ENCODE results near the gene MLLT3.

Gene MLLT3

DNA sequence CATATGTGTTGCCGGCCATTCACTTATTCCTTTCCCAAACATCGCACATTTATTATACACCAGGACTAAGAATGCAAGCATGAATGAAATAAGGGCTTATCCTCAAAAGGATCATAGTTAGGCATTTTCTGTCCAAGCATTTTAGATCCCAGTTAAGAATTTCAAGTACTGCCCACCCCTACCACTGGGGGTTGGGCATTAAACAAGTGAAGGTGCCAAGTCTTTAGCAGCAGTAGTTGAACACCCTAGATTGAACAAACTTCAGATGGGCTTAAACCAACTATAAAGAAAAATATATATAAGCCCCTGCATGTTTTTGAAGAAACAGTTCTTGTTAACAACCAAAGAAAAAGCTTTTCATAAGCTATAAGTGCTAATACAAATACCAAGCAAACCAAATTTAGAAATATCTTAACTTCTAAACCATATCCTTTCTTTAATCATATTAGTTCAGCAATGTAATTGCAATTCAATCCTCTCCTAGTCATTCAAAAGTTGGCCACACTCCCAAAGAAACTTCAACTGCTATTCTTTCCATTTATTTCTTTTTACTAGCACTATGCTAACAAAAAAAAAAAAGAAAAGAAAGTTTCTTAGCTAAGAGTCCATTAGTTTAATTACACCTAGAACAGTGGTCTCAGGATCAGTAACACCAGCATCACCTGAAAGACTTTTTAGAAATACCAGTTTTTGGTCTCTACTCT is 149.8 kb downstream of the MLLT3 start:
- DNase-seq = no peak

DNA sequence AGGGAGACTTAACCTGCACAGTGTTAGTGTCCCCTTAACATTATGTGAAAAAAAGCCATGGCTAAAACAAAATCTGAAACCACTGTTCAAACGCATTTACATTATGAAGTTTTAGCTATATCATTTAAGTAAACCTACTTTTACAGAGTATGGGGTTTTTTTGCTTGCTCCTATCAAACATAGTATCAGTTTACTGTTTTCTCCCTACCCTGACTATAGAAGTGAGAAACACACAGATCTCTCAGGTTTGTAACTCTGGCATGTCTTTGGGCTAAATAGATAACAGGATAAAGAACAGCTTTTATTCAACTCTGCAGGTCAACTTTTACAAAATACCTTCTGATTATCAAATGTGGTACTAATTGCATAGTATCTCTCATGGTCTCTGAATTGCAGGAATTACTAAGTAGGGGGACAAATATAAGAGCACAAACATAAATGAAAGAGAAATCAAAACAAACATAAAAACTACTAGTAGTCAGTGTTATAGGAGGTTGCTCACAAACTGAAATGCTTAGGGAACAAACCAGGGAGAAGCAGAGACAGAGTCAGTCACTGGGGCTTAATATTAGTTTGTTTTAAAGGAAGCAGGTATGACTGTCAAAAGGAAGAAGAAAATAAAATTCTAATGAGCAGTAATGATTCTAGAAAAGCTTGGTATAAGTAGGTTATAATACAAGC is 155.8 kb downstream of the MLLT3 start:
- DNase-seq = no peak

DNA sequence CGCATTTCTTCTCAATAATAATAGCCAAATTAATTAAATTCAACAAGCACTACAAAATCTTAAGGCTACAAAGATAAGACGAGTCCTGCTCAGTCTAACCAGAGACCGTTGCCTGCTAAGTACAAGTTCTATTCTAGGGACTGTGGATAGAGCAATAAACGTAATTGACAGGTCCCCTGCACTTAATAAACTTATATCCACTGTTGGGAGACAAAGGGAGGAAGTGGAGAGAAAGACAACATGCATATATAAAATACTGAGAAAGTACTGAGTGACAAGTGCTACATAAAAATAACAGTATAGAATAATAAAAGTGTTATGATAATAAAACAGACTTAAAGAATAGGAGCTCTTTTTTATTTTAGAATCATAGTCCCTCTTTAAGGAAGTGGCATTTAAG is 158.1 kb downstream of the MLLT3 start:
- no peak for DNase-seq

DNA sequence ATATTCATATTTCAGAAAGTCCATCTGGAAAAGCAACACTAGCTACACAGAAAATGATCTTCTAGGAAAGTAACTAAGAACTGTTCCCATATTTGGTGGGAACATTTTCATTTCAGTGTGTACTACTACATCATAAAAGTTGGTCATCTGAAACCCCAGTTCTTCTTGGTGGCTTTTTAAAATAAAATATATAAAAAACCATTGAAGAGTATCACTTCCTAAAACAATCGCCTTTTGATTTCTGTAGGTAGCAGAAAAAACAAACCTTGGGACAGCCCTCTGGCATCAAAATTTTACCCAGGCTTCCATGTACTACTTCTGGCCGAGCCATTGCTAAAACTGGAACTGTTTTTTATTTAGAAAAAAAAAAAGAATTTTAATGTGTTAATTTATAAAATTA is 158.5 kb downstream of the MLLT3 start:
- no peak for DNase-seq

DNA sequence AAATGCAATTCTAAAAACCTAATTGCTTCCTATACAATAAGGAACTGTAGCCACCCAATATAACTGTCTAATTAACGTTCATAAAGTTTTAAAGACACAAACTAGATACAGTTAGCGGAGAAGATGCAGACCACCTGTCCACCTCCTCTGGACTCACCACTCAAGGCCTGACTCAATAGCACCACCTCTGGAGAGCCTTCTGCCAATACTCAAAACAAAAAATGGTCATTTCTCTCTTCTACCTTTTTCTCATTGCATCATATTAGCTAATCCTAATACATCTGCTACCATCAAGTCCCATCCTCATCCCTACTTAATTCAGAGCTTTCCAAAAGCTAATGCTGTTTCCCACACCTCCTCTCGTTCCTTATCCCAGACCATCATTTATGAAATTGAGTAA is 159.9 kb downstream of the MLLT3 start:
- no peak for DNase-seq

DNA sequence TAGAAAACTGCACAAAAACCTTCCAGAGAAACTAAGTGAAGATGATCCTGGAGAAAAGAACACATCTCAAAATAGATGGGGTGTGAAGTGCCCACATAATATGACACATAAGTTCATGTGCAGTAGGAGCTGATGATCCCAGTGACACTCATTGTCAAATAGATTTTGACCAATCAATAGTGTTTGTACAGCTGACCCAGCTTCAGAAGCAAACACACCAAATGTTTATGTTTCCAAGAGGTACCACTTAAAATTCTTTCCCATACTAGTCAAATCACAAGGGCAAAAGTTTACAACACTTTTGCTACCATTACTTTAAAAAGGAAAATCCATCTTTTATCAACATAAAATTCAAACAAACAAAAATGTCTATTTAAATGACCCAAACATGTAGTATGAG is 175.0 kb downstream of the MLLT3 start:
- no peak for DNase-seq

DNA sequence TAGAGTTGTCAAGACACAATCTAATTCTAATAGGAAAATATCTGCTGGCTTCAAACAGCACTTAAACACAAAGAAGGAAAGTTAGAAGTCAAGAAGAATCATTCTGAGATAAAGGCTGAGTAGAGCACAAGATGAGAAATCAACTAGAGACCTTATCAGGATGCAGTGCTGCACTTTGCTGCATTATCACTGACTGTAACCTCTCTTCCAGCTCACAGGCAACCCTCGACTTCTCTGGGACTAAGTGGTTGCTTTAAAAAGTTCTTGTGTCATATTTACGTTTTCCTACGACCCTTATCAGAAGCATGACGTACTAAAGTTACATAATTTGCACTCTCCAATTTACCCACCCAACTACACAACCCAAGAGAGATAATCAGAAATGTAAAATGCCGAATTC is 176.1 kb downstream of the MLLT3 start:
- no peak for DNase-seq

DNA sequence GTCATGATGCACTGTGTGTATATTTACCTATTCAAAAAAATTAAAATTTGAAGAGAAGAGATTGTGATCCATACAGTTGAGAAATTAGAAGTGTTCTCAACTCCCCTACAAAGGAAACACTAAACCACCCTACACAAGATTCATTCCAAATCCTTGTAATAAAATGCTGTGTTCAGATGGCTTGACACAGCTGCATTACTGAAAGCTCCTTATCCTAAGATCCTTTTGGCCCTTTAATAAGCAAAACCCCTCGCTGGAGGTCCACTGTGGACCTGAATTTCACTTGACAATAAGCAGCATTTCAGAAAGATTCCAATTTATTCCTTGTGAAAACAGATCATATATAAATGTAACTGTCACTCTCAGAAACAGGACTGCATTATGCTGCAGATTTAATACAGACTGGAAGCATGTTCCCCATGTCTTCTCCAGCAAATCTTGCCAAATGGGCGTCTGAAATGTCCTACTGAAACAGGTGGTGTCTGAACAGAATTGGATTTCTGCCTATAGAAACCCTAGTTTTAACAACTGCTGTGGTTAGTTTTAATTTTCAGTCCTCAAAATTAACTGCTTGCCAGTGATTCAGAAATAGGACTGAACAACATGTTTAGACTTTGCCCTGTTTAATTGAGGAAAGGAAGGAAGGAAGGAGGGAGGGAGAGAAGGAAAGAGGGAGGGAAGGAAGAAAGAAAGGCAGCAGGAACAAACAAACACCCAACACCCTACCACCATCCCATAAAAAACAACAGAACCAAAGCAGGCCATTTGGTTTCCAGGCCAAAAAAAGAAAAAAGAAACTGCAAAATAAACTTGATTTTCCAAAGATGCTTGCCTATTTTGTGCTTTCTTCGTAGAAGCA is 179.6 kb downstream of the MLLT3 start:
- DNase-seq = no peak

DNA sequence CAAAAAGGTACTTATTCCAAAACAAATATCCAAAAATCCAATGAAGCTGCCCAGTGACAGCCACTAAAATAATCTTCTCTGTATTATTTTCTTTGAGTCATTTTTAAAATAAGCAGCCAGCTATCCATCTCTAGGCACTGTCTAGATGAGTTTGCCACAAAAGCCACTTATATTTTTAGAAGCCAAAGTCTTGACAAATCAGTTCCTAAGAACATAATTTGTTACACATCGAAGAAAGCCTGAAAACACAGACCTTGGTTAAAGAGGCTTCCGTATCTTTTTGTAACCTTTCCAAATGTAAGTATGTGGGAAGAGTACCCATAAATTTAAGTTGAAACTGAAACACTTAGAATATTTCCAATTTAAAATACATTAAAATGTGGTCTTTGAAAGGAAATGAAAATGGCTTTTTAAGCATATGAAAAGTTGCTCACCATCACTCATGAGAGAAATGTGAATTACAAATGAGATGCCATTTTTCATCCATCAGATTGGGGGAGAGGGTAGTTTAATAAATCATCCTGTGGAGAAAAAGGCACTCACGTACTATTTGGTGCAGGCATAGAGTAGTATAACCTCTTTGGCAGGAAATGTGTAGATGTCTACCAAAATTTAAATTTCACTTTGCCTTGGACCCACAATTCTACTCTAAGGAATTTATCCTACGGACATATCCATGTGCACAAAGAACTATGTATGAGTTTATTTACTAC is 180.4 kb downstream of the MLLT3 start:
- no peak for DNase-seq

DNA sequence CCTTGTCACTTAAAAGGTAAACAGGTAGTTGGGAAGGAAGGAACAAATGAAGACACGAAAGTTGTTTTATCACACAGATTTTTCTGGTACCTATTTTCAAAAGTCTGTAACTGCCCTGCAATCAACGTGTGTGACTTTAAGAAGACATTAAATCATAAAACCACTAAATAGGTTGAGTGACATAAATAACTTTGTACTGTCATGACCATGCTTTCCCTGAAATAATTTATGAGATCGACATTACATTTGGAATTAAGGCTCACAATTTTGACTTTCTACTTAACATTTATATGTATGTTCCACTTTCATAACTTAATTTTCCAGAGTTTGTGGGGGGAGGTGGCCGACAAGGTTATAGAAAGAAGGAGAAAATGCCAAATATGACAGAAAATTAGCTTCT is 181.1 kb downstream of the MLLT3 start:
- no peak for DNase-seq

DNA sequence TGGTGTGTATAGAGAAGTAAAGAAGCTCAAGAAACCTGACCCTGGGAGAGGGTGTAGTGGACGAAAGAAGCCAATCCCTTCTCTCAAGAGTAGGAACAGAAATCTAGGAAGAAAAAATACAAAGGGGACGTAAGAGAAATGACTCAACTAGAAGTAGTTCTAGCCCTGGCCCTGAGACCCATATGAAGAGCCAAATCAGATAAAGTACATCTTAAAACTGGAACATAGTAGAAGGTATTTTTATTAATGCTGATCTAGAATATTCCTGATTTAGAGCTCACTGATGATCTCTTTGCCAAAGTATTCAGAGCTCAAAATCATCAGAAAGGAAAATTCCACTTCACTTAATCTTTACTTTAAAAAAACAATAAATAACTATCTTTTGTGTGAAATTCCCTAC is 184.8 kb downstream of the MLLT3 start:
- no peak for DNase-seq

DNA sequence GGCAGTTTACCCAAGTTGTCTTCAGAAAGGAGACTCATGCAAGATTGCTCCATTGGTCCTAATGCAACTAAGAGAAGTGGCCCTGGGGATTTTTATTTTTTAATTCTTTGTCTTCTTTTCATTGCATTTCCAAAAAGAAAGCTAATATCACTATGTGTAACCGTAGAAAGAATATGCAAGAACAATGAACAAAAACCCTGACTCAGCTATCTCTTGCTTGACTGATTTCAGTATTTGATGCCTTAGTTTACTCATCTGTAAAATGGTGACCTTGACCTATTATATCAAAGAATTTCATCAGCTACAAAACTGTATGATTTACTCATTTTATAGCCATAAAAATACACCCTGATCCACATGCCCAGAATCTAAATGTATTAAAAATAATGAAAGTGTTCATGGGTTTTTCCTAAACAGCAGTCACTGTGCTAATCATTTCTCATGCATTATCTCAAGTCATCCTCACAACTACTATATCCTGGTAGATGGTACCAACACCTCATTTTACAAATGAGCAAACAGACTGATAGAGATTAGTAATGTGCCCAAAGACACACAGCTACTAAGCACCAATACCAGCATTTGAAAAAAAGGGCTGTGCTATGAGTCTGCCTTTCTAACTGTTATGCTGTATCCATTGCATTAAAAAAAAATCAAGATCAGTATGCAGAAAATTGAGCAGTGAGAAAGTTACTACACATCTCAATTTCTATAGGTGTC is 185.7 kb downstream of the MLLT3 start:
- no peak for DNase-seq

DNA sequence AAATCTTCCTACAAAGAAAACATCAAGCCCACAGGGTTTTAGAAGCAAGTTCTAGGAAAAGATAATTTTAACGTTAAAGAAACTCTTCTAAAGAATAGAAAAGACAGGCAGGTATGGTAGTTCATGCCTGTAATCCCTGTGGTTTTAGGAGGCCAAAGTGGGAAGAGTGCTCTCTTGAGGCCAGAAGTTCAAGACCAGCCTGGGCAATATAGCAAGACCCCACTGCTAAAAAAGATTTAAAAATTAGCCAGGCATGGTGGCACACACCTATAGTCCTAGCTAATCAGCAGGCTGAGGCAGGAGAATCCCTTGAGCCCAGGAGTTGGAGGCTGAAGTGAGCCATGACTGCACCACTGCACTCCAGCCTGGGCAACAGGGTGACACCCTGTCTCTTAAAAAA is 193.3 kb downstream of the MLLT3 start:
- no peak for DNase-seq

DNA sequence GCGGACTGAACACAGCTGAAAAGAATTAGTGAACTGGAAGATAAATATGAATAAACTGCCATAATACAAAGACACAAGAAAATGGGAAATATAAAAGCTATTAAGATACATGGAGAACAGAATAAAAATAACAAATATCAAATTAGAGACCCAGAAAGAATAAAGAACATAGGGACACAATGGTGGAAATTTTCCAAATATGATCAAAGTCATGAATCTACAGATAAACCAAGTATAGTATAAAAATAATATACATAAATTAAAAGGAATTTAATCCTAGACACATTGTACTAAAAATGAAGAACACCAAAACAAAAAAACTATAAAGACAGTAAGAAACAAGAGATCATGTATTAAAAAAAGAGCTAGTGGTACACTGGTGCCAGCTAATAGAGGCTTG is 194.9 kb downstream of the MLLT3 start:
- DNase-seq = no peak

DNA sequence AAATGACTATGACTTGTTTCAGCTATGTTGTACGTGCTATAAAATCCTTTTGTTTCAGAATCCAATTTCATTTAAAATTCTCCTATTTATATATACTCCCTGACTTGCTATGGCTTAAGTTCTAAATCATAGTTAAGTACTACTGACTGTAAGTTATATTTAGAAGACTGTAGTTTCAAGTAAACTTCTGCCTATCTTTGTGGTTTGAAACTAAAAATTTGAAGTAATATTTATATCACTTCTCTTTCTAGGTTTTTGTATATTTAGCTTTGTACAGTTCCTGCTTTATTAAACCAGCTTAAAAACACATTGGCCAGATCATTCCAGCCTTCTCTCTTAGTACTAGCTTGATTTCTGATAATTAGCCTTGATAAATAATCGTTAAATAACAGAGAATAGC is 196.3 kb downstream of the MLLT3 start:
- DNase-seq = no peak

DNA sequence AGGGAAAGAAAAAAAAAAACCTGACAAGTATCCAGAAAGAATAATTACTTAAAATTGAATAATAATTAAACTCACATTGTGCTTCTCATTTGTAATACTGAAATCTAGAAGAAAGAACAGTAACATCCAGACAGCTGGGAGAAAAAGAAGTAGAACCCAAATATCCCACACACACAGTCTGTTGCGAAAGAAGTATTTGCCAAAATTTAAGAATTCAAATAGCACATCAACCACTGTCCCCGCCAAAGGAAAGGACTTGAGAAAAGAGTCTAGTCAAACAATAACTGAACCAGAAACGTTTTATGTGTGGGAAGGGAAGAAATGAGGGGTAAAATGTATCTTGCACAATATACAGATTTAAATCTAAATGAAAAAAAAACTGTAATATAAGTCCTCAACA is 202.8 kb downstream of the MLLT3 start:
- no peak for DNase-seq

DNA sequence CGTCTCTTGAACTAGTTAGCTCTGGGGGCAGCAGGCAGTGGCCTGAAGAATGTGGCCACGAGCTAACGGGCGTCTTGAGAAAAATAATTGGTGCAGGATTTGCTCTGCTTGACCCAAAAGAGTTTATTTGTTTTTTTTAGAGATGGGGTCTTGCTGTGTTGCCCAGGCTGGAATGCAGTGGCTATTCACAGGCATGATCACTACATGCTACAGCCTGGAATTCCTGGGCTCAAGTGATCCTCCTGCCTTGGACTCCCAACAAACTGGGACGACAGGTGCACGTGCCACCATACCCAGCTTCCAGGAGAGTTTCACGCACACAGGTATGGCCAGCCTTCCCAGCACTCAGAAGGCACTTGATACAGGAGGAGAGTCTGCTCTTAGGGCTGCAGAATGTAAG is 203.8 kb downstream of the MLLT3 start:
- no peak for DNase-seq

DNA sequence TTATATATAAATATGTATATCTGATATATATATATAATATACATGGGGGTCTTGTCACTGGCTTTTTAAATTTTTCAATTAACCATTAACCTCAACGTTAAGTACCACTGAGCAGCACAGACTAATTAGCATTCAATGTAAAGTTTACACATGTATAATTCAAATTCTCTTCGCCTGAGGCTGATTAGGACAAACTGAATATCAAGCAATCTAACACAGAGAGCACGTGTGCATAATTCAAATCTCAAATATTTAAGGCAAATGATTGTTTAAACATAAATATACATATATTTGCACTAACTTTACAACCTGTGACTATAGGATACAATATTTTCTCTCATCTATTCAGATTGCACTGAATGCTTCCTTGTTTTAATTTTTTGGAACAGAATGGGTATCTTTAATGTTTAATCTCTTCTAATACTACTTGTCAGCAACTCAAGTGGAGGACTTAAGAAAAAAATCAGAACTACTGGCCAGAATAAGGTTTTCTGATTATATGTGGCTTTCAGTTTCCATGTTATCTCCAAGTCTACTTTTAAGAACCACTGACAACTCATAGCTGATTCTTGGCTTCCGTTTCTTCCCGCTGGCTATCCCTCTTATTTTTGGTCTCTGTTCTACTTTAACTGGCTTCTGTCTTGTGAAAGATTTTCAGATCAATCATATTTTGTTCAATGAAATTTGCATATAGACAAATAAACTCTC is 204.8 kb downstream of the MLLT3 start:
- DNase-seq = no peak

DNA sequence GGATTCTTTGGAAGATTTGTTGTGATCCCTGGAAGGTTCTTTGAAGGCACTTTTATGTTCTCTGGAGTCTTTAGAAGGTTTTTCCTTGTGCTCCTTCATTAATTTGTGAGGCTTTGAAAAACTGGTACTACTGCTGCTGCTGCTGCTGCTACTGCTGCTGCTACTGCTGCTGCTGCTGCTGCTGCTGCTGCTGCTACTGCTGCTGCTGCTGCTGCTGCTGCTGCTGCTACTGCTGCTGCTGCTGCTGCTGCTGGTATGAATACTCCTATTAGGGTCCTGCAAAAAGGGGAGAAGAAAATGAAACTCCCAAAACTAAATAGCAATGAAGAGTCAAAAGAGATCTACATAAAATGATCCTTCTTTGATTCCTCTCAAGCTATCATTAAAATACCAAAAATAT is 208.1 kb downstream of the MLLT3 start:
- DNase-seq = no peak

DNA sequence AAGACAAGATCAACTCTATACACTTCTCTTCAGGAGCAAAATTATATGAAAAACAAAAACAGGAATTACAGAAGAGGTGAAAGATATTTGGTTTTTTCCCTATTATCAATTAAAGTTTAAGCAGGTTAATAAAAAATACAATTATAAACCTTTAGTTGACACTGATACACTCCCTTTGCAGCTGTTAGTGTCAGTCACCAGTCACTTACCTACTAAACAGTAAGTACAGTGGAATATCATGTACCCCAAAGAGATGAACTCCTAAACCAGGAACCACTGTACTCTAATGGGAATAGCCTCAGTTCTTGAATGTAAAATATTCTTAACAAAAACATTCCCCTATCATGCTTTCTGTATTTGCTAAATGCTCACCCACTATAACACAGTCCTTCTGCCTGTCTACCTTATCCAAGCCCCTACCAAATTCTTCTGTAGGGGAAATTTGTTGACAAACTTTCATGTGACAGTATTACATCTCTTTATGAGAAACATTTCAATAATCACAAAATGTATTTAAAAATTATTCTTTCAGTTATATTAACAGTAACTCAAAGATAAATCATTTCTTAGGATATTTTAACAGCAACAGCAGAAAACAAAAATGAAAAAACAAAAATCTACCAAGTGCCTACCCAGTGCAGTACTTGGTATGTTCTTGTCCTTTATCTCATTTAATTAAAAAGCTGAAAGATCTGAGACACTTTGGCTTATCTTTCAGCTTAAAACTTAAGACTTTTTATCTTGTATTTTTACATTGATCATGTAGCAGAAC is 212.8 kb downstream of the MLLT3 start:
- no peak for DNase-seq

DNA sequence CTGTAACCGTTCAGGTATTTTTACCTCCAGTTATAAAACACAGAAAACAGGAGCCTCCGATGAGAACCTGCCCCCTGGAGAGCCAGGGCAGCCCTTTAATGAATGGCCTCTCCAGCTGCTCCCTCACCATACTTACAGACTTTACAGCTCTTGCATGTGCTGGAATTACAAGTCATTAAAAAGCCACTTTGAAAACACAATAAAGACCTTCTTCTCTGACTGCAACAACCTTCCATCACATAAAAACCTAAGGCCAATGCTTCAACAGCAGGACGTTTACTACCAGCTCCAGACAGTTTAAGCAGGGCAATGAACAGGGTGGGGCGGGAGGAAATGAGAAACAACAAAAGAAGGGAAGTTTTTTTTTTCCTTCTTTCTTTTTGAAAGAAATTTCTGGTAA is 213.8 kb downstream of the MLLT3 start:
- no peak for DNase-seq
